Measurements from ENCODE around the gene XPC.

DNA sequence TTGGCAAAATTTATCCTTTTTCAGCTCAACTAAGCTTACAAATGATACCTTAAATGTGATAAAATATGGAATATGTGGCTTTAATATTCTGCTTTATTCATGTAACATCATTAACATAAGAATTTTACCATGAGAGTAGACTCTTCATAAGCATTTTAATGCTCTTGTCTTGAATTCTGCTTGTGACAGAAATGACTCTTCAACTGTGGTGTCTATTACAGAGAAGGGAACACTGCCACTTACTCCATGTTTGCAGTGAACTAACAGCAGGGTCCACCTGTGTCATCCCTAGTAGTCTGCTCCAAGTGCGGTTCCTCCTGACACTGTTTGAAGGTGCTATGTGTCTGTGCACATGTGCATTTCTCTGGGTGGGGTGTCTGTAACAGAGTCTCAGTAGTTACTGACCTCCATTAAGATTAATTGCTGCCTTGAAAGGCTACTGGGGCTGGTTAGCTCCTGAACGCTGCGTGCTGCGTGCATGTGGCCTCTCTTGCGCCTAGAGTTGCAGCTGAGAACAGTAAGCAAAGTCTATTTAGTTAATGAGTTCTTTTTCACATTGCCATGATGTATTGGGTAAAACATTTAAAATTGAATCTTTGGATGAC lies 8.6 kb upstream of the XPC start:
- TF ChIP-seq, protein P1, sequence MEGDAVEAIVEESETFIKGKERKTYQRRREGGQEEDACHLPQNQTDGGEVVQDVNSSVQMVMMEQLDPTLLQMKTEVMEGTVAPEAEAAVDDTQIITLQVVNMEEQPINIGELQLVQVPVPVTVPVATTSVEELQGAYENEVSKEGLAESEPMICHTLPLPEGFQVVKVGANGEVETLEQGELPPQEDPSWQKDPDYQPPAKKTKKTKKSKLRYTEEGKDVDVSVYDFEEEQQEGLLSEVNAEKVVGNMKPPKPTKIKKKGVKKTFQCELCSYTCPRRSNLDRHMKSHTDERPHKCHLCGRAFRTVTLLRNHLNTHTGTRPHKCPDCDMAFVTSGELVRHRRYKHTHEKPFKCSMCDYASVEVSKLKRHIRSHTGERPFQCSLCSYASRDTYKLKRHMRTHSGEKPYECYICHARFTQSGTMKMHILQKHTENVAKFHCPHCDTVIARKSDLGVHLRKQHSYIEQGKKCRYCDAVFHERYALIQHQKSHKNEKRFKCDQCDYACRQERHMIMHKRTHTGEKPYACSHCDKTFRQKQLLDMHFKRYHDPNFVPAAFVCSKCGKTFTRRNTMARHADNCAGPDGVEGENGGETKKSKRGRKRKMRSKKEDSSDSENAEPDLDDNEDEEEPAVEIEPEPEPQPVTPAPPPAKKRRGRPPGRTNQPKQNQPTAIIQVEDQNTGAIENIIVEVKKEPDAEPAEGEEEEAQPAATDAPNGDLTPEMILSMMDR (IDR thresholded peaks at IDR 0.05; ENCODE audit: insufficient read depth, low read length, poor library complexity, severe bottlenecking), result no peak
- no peak for TF ChIP-seq EZH2phosphoT487 (conservative IDR thresholded peaks at IDR 0.05; ENCODE audit: low read length)

Measured in SU-DHL-6 (cell line).